Activated naive CD4-positive, alpha-beta T cell treated with anti-CD3 and anti-CD28 coated beads for 36 hours (primary cell): ENCODE measurements around the gene SPC24. TPM values are rescaled to one million over a fixed set of nuclear protein-coding genes. Genes with fewer than 3 reads are reported as not detected.
"Not testable (repeated sequence)": the region's sequence is repeated elsewhere in the genome, so short reads cannot be mapped to it uniquely, and the experiment has no call there.

Experiments used
- CTCF ChIA-PET: fragments of 350-600 bp; sonication (Branson Sonifier 250); formaldehyde crosslinking; loops from one replicate; lab custom pipeline; 2021; ENCODE audit warnings: antibody characterized with exemption; lab: Charles Lee
- DNase-seq: peaks from one replicate; pipeline ENCODE4 v3.0.0-alpha.2; 2020
- H3K27ac Mint-ChIP-seq: one replicate; pipeline ENCODE4 v1.8.0; 2021; ENCODE audit warnings: mild to moderate bottlenecking, mixed read lengths
- H3K27me3 Mint-ChIP-seq: one replicate; pipeline ENCODE4 v1.8.0; 2021; ENCODE audit warnings: low read depth, mixed read lengths
- H3K36me3 Mint-ChIP-seq: one replicate; pipeline ENCODE4 v1.8.0; 2021; ENCODE audit warnings: low read depth, mixed read lengths
- H3K4me1 Mint-ChIP-seq: one replicate; pipeline ENCODE4 v1.8.0; 2021; ENCODE audit warnings: low read depth, mixed read lengths
- H3K4me3 Mint-ChIP-seq: one replicate; pipeline ENCODE4 v1.8.0; 2021; ENCODE audit warnings: mild to moderate bottlenecking, moderate library complexity, mixed read lengths
- H3K9me3 Mint-ChIP-seq: one replicate; pipeline ENCODE4 v1.8.0; 2021; ENCODE audit warnings: mixed read lengths
- intact Hi-C: fragments of 100-400 bp; cut with micrococcal nuclease; formaldehyde crosslinking; loops from one replicate; pipeline ENCODE4 v1.15.1; 2023
- total RNA-seq, 2 experiments: library from RNA; stranded (reverse); gene quantifications; one replicate each; pipeline ENCODE4 v1.2.3, GENCODE V29; 2021

The SPC24 gene
- total RNA-seq, 2 experiments from 2014 or later = 94.7 to 102 TPM

- no peaks in the 10 kb centered on the region for H3K27me3 Mint-ChIP-seq
- no peak for DNase-seq
- intact Hi-C loops = no loop called here
- H3K36me3 Mint-ChIP-seq = peaks cover 60% of the 10 kb centered on the region
- CTCF ChIA-PET = interaction anchor here (0.6 to 0.8 kb wide), 2 partner anchors 16 to 27 kb away, joined by 3 to 4 read pairs; no protein-coding TSS in a partner anchor
- no peak overlapping the region for H3K4me3 Mint-ChIP-seq
- H3K9me3 Mint-ChIP-seq = no peaks in the 10 kb centered on the region
- H3K27ac Mint-ChIP-seq = no peak overlapping the region
- H3K4me1 Mint-ChIP-seq = no peaks in the 10 kb centered on the region
Measured at GRCh38 chr19:11111117-11111770, 44.3 kb downstream of the SPC24 start.

DNA sequence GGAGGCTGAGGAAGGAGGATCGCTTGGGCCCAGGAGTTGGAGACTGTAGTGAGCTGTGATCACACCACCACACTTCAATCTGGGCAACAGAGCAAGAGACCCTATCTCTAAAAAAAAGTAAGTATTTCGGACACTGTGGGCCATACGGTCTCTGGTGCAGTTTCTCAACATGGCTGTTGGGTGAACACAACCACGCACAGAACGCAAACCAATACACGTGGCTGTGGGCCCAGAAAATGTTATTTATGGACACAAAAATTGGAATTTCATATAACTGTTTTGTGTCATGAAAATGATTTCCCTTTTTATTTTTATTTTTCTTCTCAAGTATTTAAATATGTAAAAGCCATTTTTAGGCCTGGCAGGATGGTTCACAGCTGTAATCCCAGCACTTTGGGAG, 46.8 kb downstream of the SPC24 start:
- DNase-seq = no peak
- no peak overlapping the region for H3K4me3 Mint-ChIP-seq
- no peaks in the 10 kb centered on the region for H3K9me3 Mint-ChIP-seq
- no peak overlapping the region for H3K27ac Mint-ChIP-seq
- CTCF ChIA-PET = no interaction called here
- intact Hi-C loops = no loop called here
- H3K27me3 Mint-ChIP-seq = no peaks in the 10 kb centered on the region
- peaks cover 57% of the 10 kb centered on the region for H3K36me3 Mint-ChIP-seq
- H3K4me1 Mint-ChIP-seq = no peaks in the 10 kb centered on the region

DNA sequence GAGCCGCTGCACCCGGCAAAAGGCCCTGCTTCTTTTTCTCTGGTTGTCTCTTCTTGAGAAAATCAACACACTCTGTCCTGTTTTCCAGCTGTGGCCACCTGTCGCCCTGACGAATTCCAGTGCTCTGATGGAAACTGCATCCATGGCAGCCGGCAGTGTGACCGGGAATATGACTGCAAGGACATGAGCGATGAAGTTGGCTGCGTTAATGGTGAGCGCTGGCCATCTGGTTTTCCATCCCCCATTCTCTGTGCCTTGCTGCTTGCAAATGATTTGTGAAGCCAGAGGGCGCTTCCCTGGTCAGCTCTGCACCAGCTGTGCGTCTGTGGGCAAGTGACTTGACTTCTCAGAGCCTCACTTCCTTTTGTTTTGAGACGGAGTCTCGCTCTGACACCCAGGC, 49.1 kb downstream of the SPC24 start:
- Mint-ChIP-seq H3K27ac (no peak overlapping the region), H3K27me3 (no peaks in the 10 kb centered on the region), H3K36me3 (peaks cover 60% of the 10 kb centered on the region), H3K9me3 (no peaks in the 10 kb centered on the region), H3K4me3 (no peak overlapping the region), H3K4me1 (no peaks in the 10 kb centered on the region)
- DNase-seq = no peak
- CTCF ChIA-PET = no interaction called here
- intact Hi-C loops = no loop called here

DNA sequence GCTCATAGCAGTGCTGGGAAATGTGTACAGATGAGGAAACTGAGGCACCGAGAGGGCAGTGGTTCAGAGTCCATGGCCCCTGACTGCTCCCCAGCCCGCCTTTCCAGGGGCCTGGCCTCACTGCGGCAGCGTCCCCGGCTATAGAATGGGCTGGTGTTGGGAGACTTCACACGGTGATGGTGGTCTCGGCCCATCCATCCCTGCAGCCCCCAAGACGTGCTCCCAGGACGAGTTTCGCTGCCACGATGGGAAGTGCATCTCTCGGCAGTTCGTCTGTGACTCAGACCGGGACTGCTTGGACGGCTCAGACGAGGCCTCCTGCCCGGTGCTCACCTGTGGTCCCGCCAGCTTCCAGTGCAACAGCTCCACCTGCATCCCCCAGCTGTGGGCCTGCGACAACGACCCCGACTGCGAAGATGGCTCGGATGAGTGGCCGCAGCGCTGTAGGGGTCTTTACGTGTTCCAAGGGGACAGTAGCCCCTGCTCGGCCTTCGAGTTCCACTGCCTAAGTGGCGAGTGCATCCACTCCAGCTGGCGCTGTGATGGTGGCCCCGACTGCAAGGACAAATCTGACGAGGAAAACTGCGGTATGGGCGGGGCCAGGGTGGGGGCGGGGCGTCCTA, 50.5 kb downstream of the SPC24 start:
- CTCF ChIA-PET = no interaction called here
- Mint-ChIP-seq H3K36me3 (peaks cover 55% of the 10 kb centered on the region), H3K4me1 (peaks cover under 1% of the 10 kb centered on the region), H3K27me3 (no peaks in the 10 kb centered on the region), H3K9me3 (no peaks in the 10 kb centered on the region), H3K4me3 (no peak overlapping the region), H3K27ac (no peak overlapping the region)
- no peak for DNase-seq
- intact Hi-C loops = no loop called here

DNA sequence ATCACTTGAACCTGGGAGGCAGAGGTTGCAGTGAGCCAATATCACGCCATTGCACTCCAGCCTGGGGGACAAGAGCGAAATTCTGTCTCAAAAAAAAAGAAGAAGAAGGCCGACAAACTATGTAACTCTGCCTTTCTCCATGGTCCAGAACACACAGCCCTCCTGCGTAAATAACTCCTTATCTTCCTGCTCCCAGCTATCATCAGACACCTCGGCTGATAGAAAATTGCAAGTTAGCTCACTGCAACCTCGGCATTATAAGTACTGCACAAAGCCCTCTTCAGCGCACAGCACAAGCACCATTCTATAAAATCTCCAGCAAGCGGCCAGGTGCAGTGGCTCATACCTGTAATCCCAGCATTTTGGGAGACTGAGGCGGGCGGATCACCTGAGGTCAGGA, 51.9 kb downstream of the SPC24 start:
- DNase-seq, H3K4me1 Mint-ChIP-seq, intact Hi-C loops, H3K4me3 Mint-ChIP-seq, H3K27me3 Mint-ChIP-seq, H3K9me3 Mint-ChIP-seq, H3K27ac Mint-ChIP-seq: not testable (repeated sequence)
- CTCF ChIA-PET = interaction anchor here (0.9 to 1.4 kb wide), 2 partner anchors 12 to 22 kb away, joined by 3 to 4 read pairs; no protein-coding TSS in a partner anchor
- peaks cover 60% of the 10 kb centered on the region for H3K36me3 Mint-ChIP-seq

DNA sequence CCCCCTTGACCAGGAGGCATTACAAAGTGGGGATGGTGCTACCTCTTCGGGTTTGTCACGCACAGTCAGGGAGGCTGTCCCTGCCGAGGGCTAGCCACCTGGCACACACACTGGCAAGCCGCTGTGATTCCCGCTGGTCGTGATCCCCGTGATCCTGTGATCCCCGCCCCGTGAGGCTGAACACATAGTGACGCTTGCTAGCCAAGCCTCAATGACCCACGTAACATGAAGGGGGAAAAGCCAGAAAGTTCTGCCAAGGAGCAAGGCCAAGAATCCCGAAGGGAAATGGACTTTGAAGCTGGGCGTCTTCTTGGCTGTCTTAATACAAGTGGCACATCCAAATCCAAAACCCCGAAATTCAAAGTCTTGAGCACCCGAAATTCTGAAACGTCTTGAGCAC, 52.6 kb downstream of the SPC24 start:
- intact Hi-C loops = no loop called here
- CTCF ChIA-PET = interaction anchor here (1.4 kb wide), 1 partner anchor 23 kb away, joined by 4 read pairs; no protein-coding TSS in a partner anchor
- Mint-ChIP-seq H3K27me3 (no peaks in the 10 kb centered on the region), H3K27ac (no peak overlapping the region), H3K4me3 (no peak overlapping the region), H3K9me3 (no peaks in the 10 kb centered on the region), H3K36me3 (peaks cover 57% of the 10 kb centered on the region), H3K4me1 (peaks cover 11% of the 10 kb centered on the region)
- no peak for DNase-seq

DNA sequence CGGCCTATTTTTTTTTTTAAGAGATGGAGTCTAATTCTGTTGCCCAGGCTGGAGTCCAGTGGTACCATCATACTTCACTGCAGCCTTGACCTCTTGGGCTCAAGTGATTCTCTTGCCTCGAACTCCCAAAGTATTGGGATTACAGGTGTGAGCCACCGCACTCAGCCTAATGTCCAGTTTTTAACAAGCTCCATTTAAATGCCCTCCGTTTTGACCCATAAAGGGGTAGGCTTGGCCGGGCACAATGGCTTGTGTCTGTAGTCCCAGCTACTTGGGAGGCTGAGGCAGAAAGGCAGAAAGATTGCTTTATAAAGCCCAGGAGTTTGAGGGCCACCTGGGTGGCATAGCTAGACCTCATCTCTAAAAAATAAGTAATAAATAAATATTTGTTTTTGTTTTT, 54.5 kb downstream of the SPC24 start:
- intact Hi-C loops = no loop called here

DNA sequence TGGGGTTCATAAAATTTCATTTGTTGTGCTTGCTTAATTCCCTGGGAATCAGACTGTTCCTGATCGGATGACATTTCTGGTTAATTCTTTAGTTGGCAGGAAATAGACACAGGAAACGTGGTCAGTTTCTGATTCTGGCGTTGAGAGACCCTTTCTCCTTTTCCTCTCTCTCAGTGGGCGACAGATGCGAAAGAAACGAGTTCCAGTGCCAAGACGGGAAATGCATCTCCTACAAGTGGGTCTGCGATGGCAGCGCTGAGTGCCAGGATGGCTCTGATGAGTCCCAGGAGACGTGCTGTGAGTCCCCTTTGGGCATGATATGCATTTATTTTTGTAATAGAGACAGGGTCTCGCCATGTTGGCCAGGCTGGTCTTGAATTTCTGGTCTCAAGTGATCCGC, 55.5 kb downstream of the SPC24 start:
- H3K36me3 Mint-ChIP-seq = peaks cover 60% of the 10 kb centered on the region
- intact Hi-C loops = no loop called here
- CTCF ChIA-PET = interaction anchor here (0.6 kb wide), 1 partner anchor 428 kb away, joined by 3 read pairs; no protein-coding TSS in a partner anchor

More for the DNA sequence above, 54.5 kb downstream of the SPC24 start:
- DNase-seq = no peak
- peaks cover 60% of the 10 kb centered on the region for H3K36me3 Mint-ChIP-seq
- peaks cover 26% of the 10 kb centered on the region for H3K4me1 Mint-ChIP-seq
- H3K27me3 Mint-ChIP-seq = no peaks in the 10 kb centered on the region
- no peak overlapping the region for H3K4me3 Mint-ChIP-seq
- H3K9me3 Mint-ChIP-seq = peaks cover 1% of the 10 kb centered on the region
- H3K27ac Mint-ChIP-seq = no peak overlapping the region
- CTCF ChIA-PET = interaction anchor here (0.6 kb wide), 1 partner anchor 159 kb away, joined by 5 read pairs; no protein-coding TSS in a partner anchor

DNA sequence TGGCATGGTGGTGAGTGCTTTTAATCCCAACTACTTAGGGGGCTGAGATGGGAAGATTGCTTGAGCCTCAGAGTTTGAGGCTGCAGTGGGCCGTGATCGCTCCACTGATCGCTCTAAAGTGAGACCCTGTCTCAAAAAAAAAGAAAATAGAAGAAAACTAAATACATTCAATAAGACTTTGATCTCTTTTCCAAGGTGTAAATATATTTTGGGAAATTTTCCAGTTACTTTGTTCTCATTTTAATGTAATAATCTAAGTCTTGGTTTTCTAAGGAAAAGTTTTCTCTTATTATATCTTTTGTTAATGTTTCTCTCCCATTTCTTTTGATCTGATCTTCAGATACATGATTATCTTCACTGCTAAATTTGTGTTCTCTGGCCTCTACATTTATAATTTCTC, 56.7 kb downstream of the SPC24 start:
- Mint-ChIP-seq H3K4me3 (no peak overlapping the region), H3K4me1 (peaks cover 46% of the 10 kb centered on the region), H3K9me3 (peaks cover 1% of the 10 kb centered on the region), H3K27me3 (no peaks in the 10 kb centered on the region), H3K36me3 (peaks cover 63% of the 10 kb centered on the region), H3K27ac (no peak overlapping the region)
- CTCF ChIA-PET = no interaction called here
- intact Hi-C loops = loop anchor here (5.0 to 10.0 kb wide), 2 partner anchors 483 to 1836 kb away; partner anchors contain the start of genes CALR and FARSA
- DNase-seq = no peak

More for the DNA sequence above, 55.5 kb downstream of the SPC24 start:
- no peak for DNase-seq
- H3K9me3 Mint-ChIP-seq = peaks cover 1% of the 10 kb centered on the region
- no peak overlapping the region for H3K4me3 Mint-ChIP-seq
- H3K4me1 Mint-ChIP-seq = peaks cover 36% of the 10 kb centered on the region
- H3K27me3 Mint-ChIP-seq = no peaks in the 10 kb centered on the region
- H3K27ac Mint-ChIP-seq = no peak overlapping the region

DNA sequence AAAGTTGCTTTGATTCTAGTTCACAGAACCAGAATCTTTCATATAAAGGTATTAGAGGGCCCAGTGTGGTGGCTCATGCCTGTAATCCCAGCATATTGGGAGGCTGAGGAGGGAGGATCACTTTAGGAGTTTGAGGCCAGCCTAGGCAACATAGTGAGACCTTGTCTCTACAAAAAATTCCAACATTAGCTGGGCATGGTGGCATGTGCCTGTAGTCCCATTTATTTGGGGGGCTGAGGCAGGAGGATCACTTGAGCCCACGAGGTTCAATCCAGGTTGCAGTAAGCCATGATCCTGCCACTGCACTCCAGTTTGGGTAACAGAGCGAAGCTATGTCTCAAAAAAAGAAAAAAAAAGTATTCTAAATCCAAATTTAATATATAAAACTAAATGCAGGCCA, 57.3 kb downstream of the SPC24 start:
- no peak for DNase-seq
- intact Hi-C loops = loop anchor here (5.0 to 10.0 kb wide), 2 partner anchors 484 to 1836 kb away; partner anchors contain the start of genes CALR and FARSA
- H3K9me3 Mint-ChIP-seq = peaks cover 1% of the 10 kb centered on the region
- peaks cover 51% of the 10 kb centered on the region for H3K4me1 Mint-ChIP-seq
- H3K4me3 Mint-ChIP-seq = no peak overlapping the region
- H3K27me3 Mint-ChIP-seq = no peaks in the 10 kb centered on the region
- peaks cover 61% of the 10 kb centered on the region for H3K36me3 Mint-ChIP-seq
- CTCF ChIA-PET = no interaction called here
- no peak overlapping the region for H3K27ac Mint-ChIP-seq

DNA sequence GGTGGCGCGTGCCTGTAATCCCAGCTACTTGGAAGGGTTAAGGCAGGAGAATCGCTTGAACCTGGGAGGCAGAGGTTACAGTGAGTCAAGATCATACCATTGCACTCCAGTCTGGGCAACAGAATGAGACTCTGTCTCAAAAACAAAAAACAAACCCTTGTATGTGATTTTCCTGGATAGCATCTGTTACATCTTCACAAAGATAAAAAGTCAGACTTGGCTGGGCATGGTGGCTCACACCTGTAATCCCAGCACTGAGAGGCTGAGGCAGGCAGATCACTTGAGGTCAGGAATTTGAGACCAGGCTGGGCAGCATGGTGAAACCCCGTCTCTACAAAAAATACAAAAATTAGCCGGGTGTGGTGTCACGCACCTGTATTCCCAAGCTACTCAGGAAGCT, 58.2 kb downstream of the SPC24 start:
- not testable (repeated sequence) for H3K27ac Mint-ChIP-seq, H3K4me3 Mint-ChIP-seq, H3K9me3 Mint-ChIP-seq, H3K27me3 Mint-ChIP-seq, DNase-seq
- peaks cover 61% of the 10 kb centered on the region for H3K4me1 Mint-ChIP-seq
- H3K36me3 Mint-ChIP-seq = peaks cover 59% of the 10 kb centered on the region
- CTCF ChIA-PET = interaction anchor here (0.9 to 1.5 kb wide), 3 partner anchors 61 to 161 kb away, joined by 3 to 5 read pairs (median 3); no protein-coding TSS in a partner anchor
- intact Hi-C loops = loop anchor here (2.0 to 10.0 kb wide), 4 partner anchors 61 to 1837 kb away; partner anchors contain the start of genes CALR and FARSA

DNA sequence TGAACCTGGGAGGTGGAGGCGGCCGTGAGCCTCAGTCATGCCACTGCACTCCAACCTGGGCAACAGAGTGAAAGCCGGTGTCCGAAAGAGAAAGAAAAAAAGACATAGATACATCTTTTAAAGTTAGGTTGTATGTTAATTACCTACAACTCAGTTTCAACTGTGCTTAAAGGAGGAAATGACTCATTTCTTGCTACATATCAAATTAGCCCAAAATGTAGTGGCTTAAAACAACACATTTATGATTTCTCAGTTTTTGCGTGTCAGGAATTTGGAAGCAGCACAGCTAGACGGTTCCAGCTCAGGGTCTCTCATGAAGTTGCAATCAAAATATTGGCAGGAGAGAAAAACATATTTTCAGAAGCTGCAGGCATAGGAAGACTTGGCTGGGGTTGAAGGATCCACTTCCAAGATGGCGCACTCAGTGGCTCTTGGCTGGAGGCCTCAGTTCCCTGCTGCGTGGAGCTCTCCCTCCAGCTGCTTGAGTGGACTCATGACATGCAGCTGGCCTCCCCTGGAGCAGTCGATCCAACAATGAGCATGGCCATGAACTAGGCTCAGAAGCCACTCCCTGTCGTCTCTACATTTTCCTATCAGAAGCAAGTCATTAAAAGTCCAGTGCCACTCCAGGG, 59.3 kb downstream of the SPC24 start:
- peak overlapping the region; percentile 25 for H3K4me3 Mint-ChIP-seq
- H3K36me3 Mint-ChIP-seq = peaks cover 61% of the 10 kb centered on the region
- H3K27ac Mint-ChIP-seq = peak overlapping the region; percentile 87
- H3K4me1 Mint-ChIP-seq = peaks cover 68% of the 10 kb centered on the region
- intact Hi-C loops = loop anchor here (1.0 to 10.0 kb wide), 5 partner anchors 60 to 1838 kb away; partner anchors contain the start of genes CALR, CCDC159, FARSA and TMEM205
- CTCF ChIA-PET = interaction anchor here (0.6 to 1.5 kb wide), 5 partner anchors 29 to 160 kb away, joined by 3 to 5 read pairs (median 3); no protein-coding TSS in a partner anchor
- H3K9me3 Mint-ChIP-seq = peaks cover 1% of the 10 kb centered on the region
- no peaks in the 10 kb centered on the region for H3K27me3 Mint-ChIP-seq
- peak; percentile 55 for DNase-seq
